Erythroblast (primary cell): ENCODE data around the gene SYTL2.

Experiments
- GATA1 ChIP-seq: IDR thresholded peaks from 2 replicates; pipeline ENCODE4 v1.6.1; 2011; ENCODE audit warnings: low read depth, mild to moderate bottlenecking, control low read depth, low read length, moderate library complexity
- POLR2A ChIP-seq: IDR thresholded peaks from 2 replicates; pipeline ENCODE4 v1.6.1; 2011; ENCODE audit warnings: mild to moderate bottlenecking, low read length

DNA sequence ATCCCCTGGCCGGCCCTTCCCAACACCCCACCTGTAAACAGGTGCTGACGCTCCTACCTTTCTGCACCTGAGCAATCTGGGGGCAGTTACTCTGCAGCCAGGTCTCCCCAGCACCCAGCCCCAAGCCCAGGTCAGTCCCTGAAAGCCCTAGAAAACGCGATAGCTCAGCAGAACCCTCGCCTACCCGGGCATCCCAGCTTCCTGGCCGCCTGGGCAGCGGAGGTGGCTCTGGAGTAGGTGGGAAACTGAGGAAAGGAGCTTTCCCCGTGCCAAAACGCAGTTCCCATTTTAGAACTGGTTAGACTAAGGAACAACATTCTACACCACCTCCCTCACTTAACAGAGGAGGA is 445 bp downstream of the SYTL2 start:
- no peak for TF ChIP-seq POLR2A
- TF ChIP-seq GATA1, result no peak
